Keratinocyte (primary cell): ENCODE measurements around the gene CCND1. TPM values are rescaled to one million over a fixed set of nuclear protein-coding genes. Genes with fewer than 3 reads are reported as not detected.

Experiments used
- DNase-seq: peaks from one replicate; pipeline ENCODE4 v3.0.0-alpha.2; 2011; ENCODE audit warnings: low read depth, missing footprints, low spot score
- FAIRE-seq: peaks from 2 replicates; lab custom pipeline; 2011; peaks lifted over from hg19 to GRCh38; lab: Jason Lieb, UNC
- H2AFZ ChIP-seq: 2 replicates; pipeline ENCODE4 v1.6.0; 2012; ENCODE audit warnings: low read length, control low read depth, inconsistent platforms; ENCODE audit not compliant: control insufficient read depth
- H3K27ac ChIP-seq: 2 replicates; pipeline ENCODE4 v1.5.1; 2011; ENCODE audit warnings: low read length; ENCODE audit not compliant: control insufficient read depth, insufficient read depth
- H3K27me3 ChIP-seq: 3 replicates; pipeline ENCODE4 v1.6.0; 2011; ENCODE audit warnings: low read length; ENCODE audit not compliant: control insufficient read depth, insufficient read depth; ENCODE audit errors: extremely low read depth
- H3K36me3 ChIP-seq, 2 experiments: 2 replicates in 1 of 2; 3 replicates in 1 of 2; pipeline ENCODE4 v1.5.1; 2011; ENCODE audit warnings: low read length in 2 of 2, mild to moderate bottlenecking in 1 of 2; ENCODE audit not compliant: control insufficient read depth in 2 of 2, insufficient read depth in 2 of 2; ENCODE audit errors: extremely low read depth in 1 of 2
- H3K4me1 ChIP-seq: 3 replicates; pipeline ENCODE4 v1.5.1; 2011; ENCODE audit warnings: low read length; ENCODE audit not compliant: control insufficient read depth, insufficient read depth; ENCODE audit errors: extremely low read depth
- H3K4me2 ChIP-seq: 3 replicates; pipeline ENCODE4 v1.6.0; 2011; ENCODE audit warnings: low read depth, low read length; ENCODE audit not compliant: control insufficient read depth, insufficient read depth; ENCODE audit errors: extremely low read depth
- H3K4me3 ChIP-seq, 3 experiments: fragments of 200-600 bp in 1 of 3; sonication (generic) in 1 of 3; 2 replicates in 2 of 3; 3 replicates in 1 of 3; pipeline ENCODE4 v1.5.1; 2011 to 2016; ENCODE audit warnings: low read length in 3 of 3, mild to moderate bottlenecking in 3 of 3, control low read depth in 2 of 3, inconsistent platforms in 1 of 3, low read depth in 1 of 3, mixed read lengths in 1 of 3, mixed run types in 1 of 3, moderate library complexity in 1 of 3; ENCODE audit not compliant: control insufficient read depth in 2 of 3, insufficient read depth in 2 of 3; ENCODE audit errors: extremely low read depth in 1 of 3
- H3K79me2 ChIP-seq: 2 replicates; pipeline ENCODE4 v1.6.0; 2012; ENCODE audit warnings: low read length; ENCODE audit not compliant: control insufficient read depth, insufficient read depth
- H3K9ac ChIP-seq: 3 replicates; pipeline ENCODE4 v1.6.0; 2011; ENCODE audit warnings: low read length; ENCODE audit not compliant: control insufficient read depth, insufficient read depth; ENCODE audit errors: extremely low read depth
- H3K9me1 ChIP-seq: 3 replicates; pipeline ENCODE4 v1.6.0; 2011; ENCODE audit warnings: low read length; ENCODE audit not compliant: control insufficient read depth, insufficient read depth; ENCODE audit errors: extremely low read depth
- H3K9me3 ChIP-seq: 2 replicates; pipeline ENCODE4 v1.5.1; 2012; ENCODE audit warnings: low read depth, low read length; ENCODE audit not compliant: control insufficient read depth
- H4K20me1 ChIP-seq: 3 replicates; pipeline ENCODE4 v1.6.0; 2011; ENCODE audit warnings: low read length; ENCODE audit not compliant: control insufficient read depth, insufficient read depth; ENCODE audit errors: extremely low read depth
- CTCF ChIP-seq, 3 experiments: IDR thresholded peaks in 1 of 3; conservative IDR thresholded peaks in 1 of 3; optimal IDR thresholded peaks in 1 of 3; 2 replicates in 2 of 3; 3 replicates in 1 of 3; pipeline versions ENCODE3 to v1.5.1; 2011; ENCODE audit warnings: low read length in 3 of 3, mild to moderate bottlenecking in 3 of 3, moderate library complexity in 2 of 3, control low read depth in 1 of 3, inconsistent platforms in 1 of 3; ENCODE audit not compliant: insufficient read depth in 2 of 3; ENCODE audit errors: extremely low read depth in 1 of 3
- EZH2 ChIP-seq: IDR thresholded peaks from one replicate; pipeline ENCODE4 v1.6.1; 2012; ENCODE audit warnings: inconsistent platforms, mild to moderate bottlenecking, low read length, moderate library complexity
- dilution Hi-C: fragments of 300-500 bp; cut with MboI; formaldehyde crosslinking; loops from one replicate; pipeline ENCODE4 v1.7.0; 2020; ENCODE audit warnings: low sequenced_read_pairs; ENCODE audit not compliant: extremely low pct_ligation_motif_present
- polyA plus RNA-seq, 5 experiments: library from polyadenylated mRNA; depleted of rRNA in 3 of 5; stranded (reverse) in 3 of 5; stranded (forward) in 1 of 5; unstranded in 1 of 5; fragments of >200 nt; gene quantifications; 1 replicate in 1 of 5; 2 replicates in 3 of 5; 3 replicates in 1 of 5; pipeline versions ENCODE4 v1.2.1 to v1.2.3, GENCODE V29; 2011 to 2012; ENCODE audit warnings: missing spikeins in 2 of 5, low read depth in 1 of 5, low replicate concordance in 1 of 5

Gene CCND1
- polyA plus RNA-seq, 1 donor (not counting 4 experiments of a cell fraction or from before 2014, with no cell fraction given): 124 TPM

GRCh38 chr11:69650832-69651344 is 9.9 kb downstream of the CCND1 start:
- dilution Hi-C loops: no loop called here
- peaks cover 2% of the 10 kb centered on the region for H3K9me1 ChIP-seq
- no peak overlapping the region for H3K4me2 ChIP-seq

DNA sequence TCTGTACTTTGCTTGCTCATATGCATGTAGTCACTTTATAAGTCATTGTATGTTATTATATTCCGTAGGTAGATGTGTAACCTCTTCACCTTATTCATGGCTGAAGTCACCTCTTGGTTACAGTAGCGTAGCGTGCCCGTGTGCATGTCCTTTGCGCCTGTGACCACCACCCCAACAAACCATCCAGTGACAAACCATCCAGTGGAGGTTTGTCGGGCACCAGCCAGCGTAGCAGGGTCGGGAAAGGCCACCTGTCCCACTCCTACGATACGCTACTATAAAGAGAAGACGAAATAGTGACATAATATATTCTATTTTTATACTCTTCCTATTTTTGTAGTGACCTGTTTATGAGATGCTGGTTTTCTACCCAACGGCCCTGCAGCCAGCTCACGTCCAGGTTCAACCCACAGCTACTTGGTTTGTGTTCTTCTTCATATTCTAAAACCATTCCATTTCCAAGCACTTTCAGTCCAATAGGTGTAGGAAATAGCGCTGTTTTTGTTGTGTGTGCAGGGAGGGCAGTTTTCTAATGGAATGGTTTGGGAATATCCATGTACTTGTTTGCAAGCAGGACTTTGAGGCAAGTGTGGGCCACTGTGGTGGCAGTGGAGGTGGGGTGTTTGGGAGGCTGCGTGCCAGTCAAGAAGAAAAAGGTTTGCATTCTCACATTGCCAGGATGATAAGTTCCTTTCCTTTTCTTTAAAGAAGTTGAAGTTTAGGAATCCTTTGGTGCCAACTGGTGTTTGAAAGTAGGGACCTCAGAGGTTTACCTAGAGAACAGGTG is 11.1 kb downstream of the CCND1 start:
- H3K9me1 ChIP-seq: peaks cover 2% of the 10 kb centered on the region
- H3K9ac ChIP-seq: no peak overlapping the region
- H3K27ac ChIP-seq: no peak overlapping the region
- no peaks in the 10 kb centered on the region for H3K27me3 ChIP-seq
- H3K9me3 ChIP-seq: no peaks in the 10 kb centered on the region
- no peaks in the 10 kb centered on the region for H3K4me1 ChIP-seq
- H3K4me2 ChIP-seq: no peak overlapping the region
- peaks cover 17% of the 10 kb centered on the region for H3K79me2 ChIP-seq
- no peak for TF ChIP-seq EZH2
- no peak for TF ChIP-seq CTCF (optimal IDR thresholded peaks at IDR 0.05 in 1 of 3, IDR thresholded peaks at IDR 0.05 in 1 of 3, conservative IDR thresholded peaks at IDR 0.05 in 1 of 3; ENCODE audit: extremely low read depth in 1 of 3, insufficient read depth in 2 of 3, low read length in 3 of 3)
- H2AFZ ChIP-seq: no peak overlapping the region
- dilution Hi-C loops: no loop called here
- DNase-seq: no peak
- H4K20me1 ChIP-seq: peaks cover 16% of the 10 kb centered on the region
- no peak overlapping the region for H3K4me3 ChIP-seq
- no peak for FAIRE-seq
- peaks cover 33 to 41% of the 10 kb centered on the region in 2 experiments for H3K36me3 ChIP-seq

More at GRCh38 chr11:69650832-69651344, 9.9 kb downstream of the CCND1 start:
- Histone ChIP-seq H3K27ac (no peak overlapping the region), H4K20me1 (peaks cover 16% of the 10 kb centered on the region), H2AFZ (no peak overlapping the region), H3K4me3 (no peak overlapping the region), H3K9me3 (no peaks in the 10 kb centered on the region), H3K4me1 (no peaks in the 10 kb centered on the region), H3K79me2 (peaks cover 23% of the 10 kb centered on the region), H3K9ac (no peak overlapping the region), H3K27me3 (no peaks in the 10 kb centered on the region), H3K36me3 (peaks cover 37 to 41% of the 10 kb centered on the region in 2 experiments)
- TF ChIP-seq EZH2 (no peak), CTCF (optimal IDR thresholded peaks at IDR 0.05 in 1 of 3, IDR thresholded peaks at IDR 0.05 in 1 of 3, conservative IDR thresholded peaks at IDR 0.05 in 1 of 3; ENCODE audit: extremely low read depth in 1 of 3, insufficient read depth in 2 of 3, low read length in 3 of 3) (no peak)
- FAIRE-seq (no peak), DNase-seq (no peak)
